Medulla oblongata (tissue), 1 donor: ENCODE results near the gene SMCP.
A peak's percentile ranks its signal among the peaks of the same experiment; 100 is the strongest.

Source experiments
- DNase-seq: peaks from one replicate; pipeline ENCODE4 v3.0.0-alpha.2; 2015; ENCODE audit errors: extremely low spot score

Gene SMCP

GRCh38 chr1:152878042-152878441 lies at the start of gene SMCP:
Gene SMCP (plus strand): TSS chr1:152878322. CDS start chr1:152884423, 6,101 bp downstream.
- no peak for DNase-seq

GRCh38 chr1:152836870-152837269 lies 41.3 kb upstream of the SMCP start:
- no peak for DNase-seq

- no peak for DNase-seq
Measured at GRCh38 chr1:152842556-152842955, 35.6 kb upstream of the SMCP start, which contains the start of gene LCE6A. Gene LCE6A (plus strand): TSS chr1:152842856. CDS start chr1:152843521, 665 bp downstream.

- no peak for DNase-seq
Measured at GRCh38 chr1:152855661-152856060, 22.5 kb upstream of the SMCP start.

- no peak for DNase-seq
Measured at GRCh38 chr1:152858062-152858461, 20.1 kb upstream of the SMCP start.

GRCh38 chr1:152859696-152860095 lies 18.4 kb upstream of the SMCP start, which contains the start of gene LCE7A:
Gene LCE7A (plus strand): TSS chr1:152859996. CDS start chr1:152860698, 702 bp downstream.
- no peak for DNase-seq

GRCh38 chr1:152860129-152860528 lies 18.0 kb upstream of the SMCP start:
- DNase-seq: no peak

- DNase-seq: no peak
Measured at GRCh38 chr1:152861374-152861773, 16.7 kb upstream of the SMCP start.

GRCh38 chr1:152864443-152864842 lies 13.7 kb upstream of the SMCP start:
- no peak for DNase-seq

- DNase-seq: no peak
Measured at GRCh38 chr1:152866321-152866720, 11.8 kb upstream of the SMCP start.

GRCh38 chr1:152869808-152870419 lies 8.2 kb upstream of the SMCP start:
- DNase-seq: peak; percentile 87

- no peak for DNase-seq
Measured at GRCh38 chr1:152870831-152871730, 7.0 kb upstream of the SMCP start.

- DNase-seq: no peak
Measured at GRCh38 chr1:152871731-152872126, 6.4 kb upstream of the SMCP start.

GRCh38 chr1:152873495-152873894 lies 4.6 kb upstream of the SMCP start:
- no peak for DNase-seq

GRCh38 chr1:152876827-152877226 lies 1.3 kb upstream of the SMCP start:
- DNase-seq: no peak

GRCh38 chr1:152879559-152880198 lies 1.6 kb downstream of the SMCP start:
- no peak for DNase-seq

- DNase-seq: no peak
Measured at GRCh38 chr1:152880316-152880715, 2.2 kb downstream of the SMCP start.

- DNase-seq: no peak
Measured at GRCh38 chr1:152880907-152881306, 2.8 kb downstream of the SMCP start.

- no peak for DNase-seq
Measured at GRCh38 chr1:152884085-152884484, 6.0 kb downstream of the SMCP start.

- no peak for DNase-seq
Measured at GRCh38 chr1:152884506-152884905, 6.4 kb downstream of the SMCP start.

GRCh38 chr1:152884966-152885624 lies 7.0 kb downstream of the SMCP start:
- no peak for DNase-seq

- no peak for DNase-seq
Measured at GRCh38 chr1:152886085-152886484, 8.0 kb downstream of the SMCP start.
